ENCODE results near the gene TMEM175. TPM values are rescaled to one million over a fixed set of nuclear protein-coding genes. Genes with fewer than 3 reads are reported as not detected.

The TMEM175 gene
- total and polyA plus RNA-seq, 9 of the 15 experiments (the other 6 are each of a cell fraction or from before 2014, with no cell fraction given) = 0.13 to 30.9 (median 9.4) TPM

- H4K20me1 ChIP-seq (replicated peaks; ENCODE audit: control insufficient read depth, insufficient read depth, low read length) = no peaks in the 10 kb centered on the region
- H3K4me1 ChIP-seq (replicated peaks in 1 of 2; ENCODE audit: control insufficient read depth in 2 of 2, insufficient read depth in 2 of 2, low read length in 2 of 2) = peaks cover 0 to 27% of the 10 kb centered on the region in 2 experiments; a peak in 1 of 5 replicates
- peaks cover 3% of the 10 kb centered on the region; the same call in 2 of the 3 replicates for H3K79me2 ChIP-seq (ENCODE audit: control insufficient read depth, insufficient read depth, low read length)
- POLR2A ChIA-PET = interaction anchor here (1.0 kb wide), 1 partner anchor 8 kb away, joined by 3 read pairs; no protein-coding TSS in a partner anchor
- H3K4me2 ChIP-seq (ENCODE audit: insufficient read depth, low read length) = no peak overlapping the region
- no peak for FAIRE-seq
- peaks cover 59% of the 10 kb centered on the region; the same call in 2 of the 3 replicates for H3K36me3 ChIP-seq (ENCODE audit: control insufficient read depth, insufficient read depth, low read length)
- H3K27me3 ChIP-seq (ENCODE audit: control insufficient read depth in 2 of 2, insufficient read depth in 2 of 2, low read length in 2 of 2) = no peaks in the 10 kb centered on the region
- H3K9ac ChIP-seq (ENCODE audit: insufficient read depth in 1 of 2, low read depth in 2 of 2, low read length in 2 of 2) = no peak overlapping the region
- no peak overlapping the region for H3K27ac ChIP-seq (ENCODE audit: extremely low read depth, low read depth, low read length)
- in situ Hi-C loops (cut with MboI) (no loop called here), intact Hi-C loops (cut with micrococcal nuclease) (no loop called here)
- 96% methylated on average over 39 of the region's 49 CpGs for WGBS (ENCODE audit: insufficient coverage, low coverage, missing lambda C conversion rate)
- H2AFZ ChIP-seq (ENCODE audit: low read depth, low read length) = no peak overlapping the region
- no peaks in the 10 kb centered on the region for H3K9me1 ChIP-seq (ENCODE audit: control insufficient read depth, insufficient read depth, low read length)
- H3K4me3 ChIP-seq = no peak overlapping the region
- no TSS peak for BruUV-seq (replicated peaks)
- CTCF ChIA-PET (ENCODE audit: low intra/inter-chr PET ratio) = no interaction called here
- no peak for ATAC-seq
- peaks cover 5% of the 10 kb centered on the region; the same call in 1 of the 2 replicates for H3K9me3 ChIP-seq (replicated peaks; ENCODE audit: control insufficient read depth, insufficient read depth, low read depth, low read length)
- no peak for DNase-seq (ENCODE audit: extremely low read depth in 1 of 4, low spot score in 3 of 4)
- peak; percentile 65 for TF ChIP-seq POLR2G (IDR thresholded peaks at IDR 0.05; ENCODE audit: low read depth, low read length)
- TF ChIP-seq CC2D1A (IDR thresholded peaks at IDR 0.05) = no peak
- TF ChIP-seq RBM22 (IDR thresholded peaks at IDR 0.05; ENCODE audit: low read depth, low read length, poor library complexity, severe bottlenecking) = peak; percentile 58
- no peak for TF ChIP-seq TEAD4 (IDR thresholded peaks at IDR 0.05; ENCODE audit: low read length)
- no peak for TF ChIP-seq TEAD4 (CRISPR knock-in tag; IDR thresholded peaks at IDR 0.05; ENCODE audit: borderline replicate concordance)
- TF ChIP-seq, protein P1, sequence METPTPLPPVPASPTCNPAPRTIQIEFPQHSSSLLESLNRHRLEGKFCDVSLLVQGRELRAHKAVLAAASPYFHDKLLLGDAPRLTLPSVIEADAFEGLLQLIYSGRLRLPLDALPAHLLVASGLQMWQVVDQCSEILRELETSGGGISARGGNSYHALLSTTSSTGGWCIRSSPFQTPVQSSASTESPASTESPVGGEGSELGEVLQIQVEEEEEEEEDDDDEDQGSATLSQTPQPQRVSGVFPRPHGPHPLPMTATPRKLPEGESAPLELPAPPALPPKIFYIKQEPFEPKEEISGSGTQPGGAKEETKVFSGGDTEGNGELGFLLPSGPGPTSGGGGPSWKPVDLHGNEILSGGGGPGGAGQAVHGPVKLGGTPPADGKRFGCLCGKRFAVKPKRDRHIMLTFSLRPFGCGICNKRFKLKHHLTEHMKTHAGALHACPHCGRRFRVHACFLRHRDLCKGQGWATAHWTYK (CRISPR knock-in tag; IDR thresholded peaks at IDR 0.05) = peak; percentile 98
- no peak for TF ChIP-seq ZBTB40 (IDR thresholded peaks at IDR 0.05)
- TF ChIP-seq ZBTB40 (CRISPR knock-in tag; IDR thresholded peaks at IDR 0.05) = 0 out of 2 replicates have a peak, but pooled peaks have one; percentile 13
- TF ChIP-seq FIP1L1 (IDR thresholded peaks at IDR 0.05; ENCODE audit: low read depth, low read length, poor library complexity, severe bottlenecking) = peak; percentile 50
- TF ChIP-seq NR2C1 (IDR thresholded peaks at IDR 0.05) = no peak
- TF ChIP-seq NR2C1 (tag; IDR thresholded peaks at IDR 0.05) = no peak
Observed at GRCh38 chr4:905485-906338, 26.5 kb upstream of the TMEM175 start.

Measured in K562 (cell line).